ENCODE results near the gene KRTAP10-5.
"Not testable (repeated sequence)": the region's sequence is repeated elsewhere in the genome, so short reads cannot be mapped to it uniquely, and the experiment has no call there.

The KRTAP10-5 gene

GRCh38 chr21:44580231-44580821, at the start of gene KRTAP10-5:
KRTAP10-5 (minus strand) TSS chr21:44580604; CDS start chr21:44580578, 26 bp downstream.
- not testable (repeated sequence) for DNase-seq

GRCh38 chr21:44628707-44629391, 48.4 kb upstream of the KRTAP10-5 start:
- DNase-seq = no peak

- not testable (repeated sequence) for DNase-seq
Observed at GRCh38 chr21:44627831-44628233, 47.4 kb upstream of the KRTAP10-5 start.

GRCh38 chr21:44627181-44627822, 46.9 kb upstream of the KRTAP10-5 start:
- not testable (repeated sequence) for DNase-seq

GRCh38 chr21:44626673-44627143, 46.3 kb upstream of the KRTAP10-5 start, which contains the start of gene KRTAP10-9:
KRTAP10-9 (plus strand) TSS chr21:44627093; CDS start chr21:44627172, 79 bp downstream.
- no peak for DNase-seq

- DNase-seq = no peak
Observed at GRCh38 chr21:44626262-44626661, 45.9 kb upstream of the KRTAP10-5 start.

GRCh38 chr21:44625756-44626155, 45.4 kb upstream of the KRTAP10-5 start:
- DNase-seq = no peak

- no peak for DNase-seq
Observed at GRCh38 chr21:44623575-44623974, 43.2 kb upstream of the KRTAP10-5 start.

- DNase-seq = no peak
Observed at GRCh38 chr21:44619886-44620285, 39.5 kb upstream of the KRTAP10-5 start.

- DNase-seq = no peak
Observed at GRCh38 chr21:44618909-44619308, 38.5 kb upstream of the KRTAP10-5 start.

GRCh38 chr21:44618504-44618903, 38.1 kb upstream of the KRTAP10-5 start:
- DNase-seq = no peak

GRCh38 chr21:44617071-44617501, 36.7 kb upstream of the KRTAP10-5 start:
- DNase-seq = no peak

GRCh38 chr21:44616591-44616926, 36.2 kb upstream of the KRTAP10-5 start:
- DNase-seq = no peak

GRCh38 chr21:44615911-44616590, 35.6 kb upstream of the KRTAP10-5 start:
- DNase-seq = no peak

GRCh38 chr21:44615466-44615865, 35.1 kb upstream of the KRTAP10-5 start:
- no peak for DNase-seq

- DNase-seq = no peak
Observed at GRCh38 chr21:44614961-44615391, 34.6 kb upstream of the KRTAP10-5 start.

GRCh38 chr21:44614161-44614631, 33.8 kb upstream of the KRTAP10-5 start:
- DNase-seq = no peak

GRCh38 chr21:44613386-44614155, 33.2 kb upstream of the KRTAP10-5 start:
- no peak for DNase-seq

- no peak for DNase-seq
Observed at GRCh38 chr21:44612669-44613229, 32.3 kb upstream of the KRTAP10-5 start.

- no peak for DNase-seq
Observed at GRCh38 chr21:44612029-44612486, 31.7 kb upstream of the KRTAP10-5 start, which contains the start of gene KRTAP10-8. KRTAP10-8 (plus strand) TSS chr21:44612079; CDS start chr21:44612101, 22 bp downstream.

GRCh38 chr21:44611551-44611950, 31.1 kb upstream of the KRTAP10-5 start:
- no peak for DNase-seq
